ENCODE results near the gene TRPM3.
"Not testable (repeated sequence)": the region's sequence is repeated elsewhere in the genome, so short reads cannot be mapped to it uniquely, and the experiment has no call there.

- TF ChIP-seq ZSCAN4 (tag by site-specific recombination; IDR thresholded peaks at IDR 0.05); ZBTB11 (tag by site-specific recombination; conservative IDR thresholded peaks at IDR 0.05; ENCODE audit: low read depth); ZNF202 (tag by site-specific recombination; IDR thresholded peaks at IDR 0.05; ENCODE audit: borderline replicate concordance); ZNF629 (tag by site-specific recombination; IDR thresholded peaks at IDR 0.05); CTCF (tag by site-specific recombination; IDR thresholded peaks at IDR 0.05); ZNF280D (tag by site-specific recombination; IDR thresholded peaks at IDR 0.05); ZNF366 (tag by site-specific recombination; conservative IDR thresholded peaks at IDR 0.05): not testable (repeated sequence)
These were observed 476.8 kb downstream of the TRPM3 start for GRCh38 chr9:70644627-70645026.
